ENCODE results near the gene CHRNA10.

DNA sequence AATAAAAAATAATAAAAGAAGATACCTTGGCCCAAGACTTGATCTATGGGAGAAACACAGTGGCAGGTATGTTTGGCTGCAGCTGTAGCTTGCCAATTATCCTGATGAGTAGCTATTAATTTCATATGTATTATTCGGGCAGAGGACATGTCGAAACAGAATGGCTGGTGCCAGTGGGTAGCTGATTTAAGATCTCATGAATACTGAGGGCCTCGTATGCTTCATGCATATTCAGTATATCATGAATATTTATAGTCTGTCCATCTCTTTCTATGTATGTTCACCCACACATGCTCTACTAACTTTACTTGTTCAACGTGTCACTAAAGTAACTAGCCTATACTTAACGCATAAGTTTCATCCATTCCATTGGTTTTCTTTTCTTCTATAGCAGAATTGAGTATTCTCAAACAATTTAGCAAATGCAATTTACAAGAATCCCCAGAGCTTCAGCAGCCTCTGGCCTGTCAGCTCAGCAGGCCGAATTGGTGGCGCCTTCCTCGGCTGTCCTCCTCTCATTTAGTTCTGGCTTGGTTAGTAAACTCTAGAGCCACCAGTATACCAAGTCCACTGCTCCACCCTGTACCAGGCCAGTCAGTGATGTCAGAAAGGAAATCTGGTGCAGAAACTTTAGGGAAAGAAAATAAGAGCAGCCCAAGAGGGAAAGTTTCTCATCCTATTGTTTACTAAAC lies 47.3 kb downstream of the CHRNA10 start:
- TF ChIP-seq POLR2A (IDR thresholded peaks at IDR 0.05; ENCODE audit: extremely low read depth, insufficient read length) (no peak), MYC (IDR thresholded peaks at IDR 0.05; ENCODE audit: low read depth, low read length) (no peak), CTCF (IDR thresholded peaks at IDR 0.05; ENCODE audit: low read depth, low read length) (no peak)
- TF ChIP-seq, protein P1, sequence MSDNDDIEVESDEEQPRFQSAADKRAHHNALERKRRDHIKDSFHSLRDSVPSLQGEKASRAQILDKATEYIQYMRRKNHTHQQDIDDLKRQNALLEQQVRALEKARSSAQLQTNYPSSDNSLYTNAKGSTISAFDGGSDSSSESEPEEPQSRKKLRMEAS (IDR thresholded peaks at IDR 0.05; ENCODE audit: low read depth, low read length), result no peak

Data from NB4 (cell line).